CD14-positive monocyte (primary cell): ENCODE results near the gene PUS1. TPM values are rescaled to one million over a fixed set of nuclear protein-coding genes. Genes with fewer than 3 reads are reported as not detected.
"Not testable (repeated sequence)": the region's sequence is repeated elsewhere in the genome, so short reads cannot be mapped to it uniquely, and the experiment has no call there.

ENCODE experiments used
- DNase-seq, 3 donors: peaks; one replicate each; pipeline ENCODE4 v3.0.0-alpha.2; 2011 to 2022
- H2AFZ ChIP-seq: 2 replicates; pipeline ENCODE4 v1.6.0; 2012; ENCODE audit warnings: mild to moderate bottlenecking, low read depth, low read length, inconsistent platforms; ENCODE audit not compliant: insufficient read depth, poor library complexity, severe bottlenecking
- H3K27ac ChIP-seq, 2 donors: 1 replicate in 1 of 2; 2 replicates in 1 of 2; pipeline ENCODE4 v1.5.1; 2012 to 2013; ENCODE audit warnings: low read length in 2 of 2, control low read depth in 1 of 2, inconsistent platforms in 1 of 2, low read depth in 1 of 2, mild to moderate bottlenecking in 1 of 2
- H3K27me3 ChIP-seq, 2 donors: one replicate each; pipeline versions ENCODE4 v1.6.0 to v1.6.1; 2011 to 2013; ENCODE audit warnings: low read length in 2 of 2; ENCODE audit not compliant: control insufficient read depth in 2 of 2, insufficient read depth in 2 of 2
- H3K36me3 ChIP-seq, 2 donors: replicated peaks in 1 of 2; 1 replicate in 1 of 2; 2 replicates in 1 of 2; pipeline versions ENCODE4 v1.5.1 to v1.6.1; 2012 to 2013; ENCODE audit warnings: low read length in 2 of 2, control low read depth in 1 of 2, inconsistent platforms in 1 of 2, mild to moderate bottlenecking in 1 of 2; ENCODE audit not compliant: insufficient read depth in 2 of 2, control insufficient read depth in 1 of 2
- H3K4me1 ChIP-seq, 2 donors: 1 replicate in 1 of 2; 2 replicates in 1 of 2; pipeline versions ENCODE4 v1.5.1 to v1.6.1; 2012 to 2013; ENCODE audit warnings: low read length in 2 of 2, control low read depth in 1 of 2, inconsistent platforms in 1 of 2, mild to moderate bottlenecking in 1 of 2, moderate library complexity in 1 of 2; ENCODE audit not compliant: insufficient read depth in 2 of 2, control insufficient read depth in 1 of 2
- H3K4me2 ChIP-seq: replicated peaks from 2 replicates; pipeline ENCODE3; 2012; ENCODE audit warnings: low read length, moderate library complexity, mild to moderate bottlenecking; ENCODE audit not compliant: poor library complexity, severe bottlenecking; ENCODE audit errors: extremely low read depth
- H3K4me3 ChIP-seq, 3 experiments: fragments of 200-600 bp in 1 of 3; sonication (generic) in 1 of 3; replicated peaks in 1 of 3; 1 replicate in 2 of 3; 2 replicates in 1 of 3; pipeline ENCODE4 v1.5.1; 2011 to 2013; ENCODE audit warnings: low read length in 3 of 3, mild to moderate bottlenecking in 3 of 3, control low read depth in 2 of 3, low read depth in 2 of 3, inconsistent platforms in 1 of 3, moderate library complexity in 1 of 3
- H3K79me2 ChIP-seq: 2 replicates; pipeline ENCODE4 v1.6.0; 2012; ENCODE audit warnings: mild to moderate bottlenecking, control low read depth, inconsistent platforms, low read length, moderate library complexity; ENCODE audit not compliant: insufficient read depth
- H3K9ac ChIP-seq: 2 replicates; pipeline ENCODE4 v1.6.0; 2017; ENCODE audit warnings: low read length, mild to moderate bottlenecking; ENCODE audit not compliant: insufficient read depth, poor library complexity, severe bottlenecking
- H3K9me3 ChIP-seq, 2 donors: replicated peaks in 1 of 2; 1 replicate in 1 of 2; 2 replicates in 1 of 2; pipeline versions ENCODE4 v1.5.1 to v1.6.1; 2012 to 2013; ENCODE audit warnings: low read length in 2 of 2, control low read depth in 1 of 2; ENCODE audit not compliant: control insufficient read depth in 1 of 2, insufficient read depth in 1 of 2
- H4K20me1 ChIP-seq: 2 replicates; pipeline ENCODE4 v1.6.0; 2012; ENCODE audit warnings: mild to moderate bottlenecking, low read length, control low read depth, moderate library complexity; ENCODE audit not compliant: insufficient read depth
- H3K27ac Mint-ChIP-seq, 7 donors: one replicate each; pipeline ENCODE4 v1.8.0; 2020; ENCODE audit warnings: mild to moderate bottlenecking in 7 of 7, mixed read lengths in 7 of 7, moderate library complexity in 6 of 7, inconsistent platforms in 2 of 7
- H3K27me3 Mint-ChIP-seq, 3 donors: one replicate each; pipeline ENCODE4 v1.8.0; 2021 to 2022; ENCODE audit warnings: low read depth in 3 of 3, mild to moderate bottlenecking in 3 of 3, mixed read lengths in 3 of 3, moderate library complexity in 3 of 3, inconsistent platforms in 1 of 3
- H3K36me3 Mint-ChIP-seq, 2 donors: one replicate each; pipeline ENCODE4 v1.8.0; 2020; ENCODE audit warnings: mixed read lengths in 2 of 2, inconsistent platforms in 1 of 2, mild to moderate bottlenecking in 1 of 2
- H3K4me1 Mint-ChIP-seq: one replicate; pipeline ENCODE4 v1.8.0; 2020; ENCODE audit warnings: mild to moderate bottlenecking, mixed read lengths
- H3K4me3 Mint-ChIP-seq, 2 donors: one replicate each; pipeline ENCODE4 v1.8.0; 2020; ENCODE audit warnings: mild to moderate bottlenecking in 2 of 2, mixed read lengths in 2 of 2, moderate library complexity in 1 of 2
- H3K9me3 Mint-ChIP-seq, 7 donors: one replicate each; pipeline ENCODE4 v1.8.0; 2020 to 2022; ENCODE audit warnings: mixed read lengths in 7 of 7, mild to moderate bottlenecking in 6 of 7, moderate library complexity in 6 of 7, inconsistent platforms in 2 of 7
- WGBS: methylation state at CpG from one replicate; pipeline ENCODE4 v1.1.5; 2013; ENCODE audit warnings: missing lambda C conversion rate; ENCODE audit not compliant: insufficient coverage; 5-methylcytosine and 5-hydroxymethylcytosine counted together
- intact Hi-C, 2 donors: fragments of 100-400 bp; cut with micrococcal nuclease; formaldehyde crosslinking; loops; one replicate each; pipeline versions ENCODE4 v1.15.0 to v1.15.1; 2023
- polyA plus RNA-seq, 3 donors: library from polyadenylated mRNA; depleted of rRNA in 1 of 3; unstranded in 2 of 3; stranded (reverse) in 1 of 3; fragments of 300-500 nt in 2 of 3; fragments of >200 nt in 1 of 3; fragmentation: Illumina TruSeq in 2 of 3; gene quantifications; 1 replicate in 2 of 3; 2 replicates in 1 of 3; pipeline ENCODE4 v1.2.3, GENCODE V29; 2012 to 2021
- TF ChIP-seq, protein P1 (sequence below): fragments of 200-600 bp; IDR thresholded peaks from one replicate; pipeline ENCODE4 v1.8.0; 2022; ENCODE audit warnings: antibody characterized with exemption, mild to moderate bottlenecking

PUS1 gene
- polyA plus RNA-seq, 3 donors, result 5.1 to 30.9 (median 6.9) TPM

DNA sequence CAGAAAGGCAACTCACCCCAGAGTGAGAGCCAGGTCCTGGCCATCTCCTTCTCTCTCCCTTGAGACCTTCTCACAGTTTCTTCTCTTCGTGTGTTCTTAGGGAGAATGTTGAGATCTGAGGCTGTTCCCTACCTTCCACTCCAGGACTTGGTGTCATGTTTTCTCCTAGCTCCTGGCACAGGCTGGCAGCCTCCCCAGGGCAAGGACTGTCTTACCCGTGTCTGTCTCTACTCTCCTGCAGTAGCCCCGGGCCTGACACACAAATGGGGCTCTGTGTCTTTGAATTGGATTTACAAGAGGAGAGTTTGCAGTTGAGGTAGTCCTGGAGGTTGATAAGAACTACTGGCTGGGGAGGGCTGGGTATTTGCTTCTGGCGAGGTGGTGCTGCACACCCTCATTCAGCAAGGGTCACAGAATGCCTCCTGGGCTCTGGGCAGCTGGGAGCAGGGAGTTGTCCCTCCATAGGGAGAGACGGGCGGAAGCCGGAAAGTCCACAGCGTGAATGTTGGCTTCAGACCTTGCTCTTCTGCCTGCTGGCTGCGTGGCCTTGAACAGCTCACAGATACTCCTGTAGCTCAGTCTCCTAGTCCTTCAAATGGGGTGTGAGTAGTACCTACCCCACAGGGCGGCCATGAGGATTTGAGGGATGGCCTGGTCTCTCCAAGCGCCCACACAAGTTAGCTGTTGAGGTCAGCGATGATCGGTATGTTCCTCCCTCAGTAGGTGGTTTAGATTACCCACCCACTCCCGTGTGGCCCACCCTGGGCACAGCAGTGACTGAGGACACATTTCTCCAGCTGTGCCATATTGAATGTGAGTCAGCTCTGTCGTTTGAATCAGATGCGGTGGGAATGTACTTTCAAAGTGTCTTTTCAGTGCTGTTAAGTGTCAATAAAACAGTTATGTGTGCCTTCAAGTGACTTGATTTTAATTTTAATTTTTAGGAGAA lies 30.8 kb downstream of the PUS1 start:
- H3K27ac ChIP-seq, result no peak overlapping the region
- H3K27ac Mint-ChIP-seq, result peak overlapping the region in 2 of 7 donors; percentile 58 to 75
- TF ChIP-seq, protein P1, sequence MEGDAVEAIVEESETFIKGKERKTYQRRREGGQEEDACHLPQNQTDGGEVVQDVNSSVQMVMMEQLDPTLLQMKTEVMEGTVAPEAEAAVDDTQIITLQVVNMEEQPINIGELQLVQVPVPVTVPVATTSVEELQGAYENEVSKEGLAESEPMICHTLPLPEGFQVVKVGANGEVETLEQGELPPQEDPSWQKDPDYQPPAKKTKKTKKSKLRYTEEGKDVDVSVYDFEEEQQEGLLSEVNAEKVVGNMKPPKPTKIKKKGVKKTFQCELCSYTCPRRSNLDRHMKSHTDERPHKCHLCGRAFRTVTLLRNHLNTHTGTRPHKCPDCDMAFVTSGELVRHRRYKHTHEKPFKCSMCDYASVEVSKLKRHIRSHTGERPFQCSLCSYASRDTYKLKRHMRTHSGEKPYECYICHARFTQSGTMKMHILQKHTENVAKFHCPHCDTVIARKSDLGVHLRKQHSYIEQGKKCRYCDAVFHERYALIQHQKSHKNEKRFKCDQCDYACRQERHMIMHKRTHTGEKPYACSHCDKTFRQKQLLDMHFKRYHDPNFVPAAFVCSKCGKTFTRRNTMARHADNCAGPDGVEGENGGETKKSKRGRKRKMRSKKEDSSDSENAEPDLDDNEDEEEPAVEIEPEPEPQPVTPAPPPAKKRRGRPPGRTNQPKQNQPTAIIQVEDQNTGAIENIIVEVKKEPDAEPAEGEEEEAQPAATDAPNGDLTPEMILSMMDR, result no peak

DNA sequence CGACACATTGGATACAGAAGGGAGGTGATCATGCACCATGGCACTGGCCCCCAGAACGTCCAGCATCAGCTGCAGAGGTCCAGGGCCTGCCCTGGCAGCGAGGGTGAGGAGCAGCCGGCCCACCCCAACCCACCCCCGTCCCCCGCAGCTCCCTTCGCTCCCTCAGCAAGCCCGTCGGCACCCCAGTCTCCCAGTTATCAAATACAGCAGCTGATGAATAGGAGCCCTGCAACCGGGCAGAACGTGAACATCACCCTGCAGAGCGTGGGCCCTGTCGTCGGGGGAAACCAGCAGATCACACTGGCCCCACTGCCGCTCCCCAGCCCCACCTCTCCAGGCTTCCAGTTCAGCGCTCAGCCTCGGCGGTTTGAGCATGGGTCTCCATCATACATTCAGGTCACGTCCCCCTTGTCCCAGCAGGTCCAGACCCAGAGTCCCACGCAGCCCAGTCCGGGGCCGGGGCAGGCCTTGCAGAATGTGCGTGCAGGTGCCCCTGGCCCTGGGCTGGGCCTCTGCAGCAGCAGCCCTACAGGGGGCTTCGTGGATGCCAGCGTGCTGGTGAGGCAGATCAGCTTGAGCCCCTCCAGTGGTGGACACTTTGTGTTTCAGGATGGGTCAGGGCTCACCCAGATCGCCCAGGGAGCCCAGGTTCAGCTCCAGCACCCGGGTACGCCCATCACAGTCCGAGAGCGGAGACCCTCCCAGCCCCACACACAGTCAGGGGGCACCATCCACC lies 31.7 kb downstream of the PUS1 start:
- H3K4me2 ChIP-seq, H3K9me3 Mint-ChIP-seq, intact Hi-C loops, H3K9me3 ChIP-seq, H3K4me3 Mint-ChIP-seq, H3K9ac ChIP-seq, H3K4me3 ChIP-seq, H3K27me3 ChIP-seq, DNase-seq, H3K4me1 ChIP-seq, H2AFZ ChIP-seq, H3K27ac Mint-ChIP-seq, H3K27ac ChIP-seq, H3K27me3 Mint-ChIP-seq: not testable (repeated sequence)
- Mint-ChIP-seq H3K4me1 (peaks cover 16% of the 10 kb centered on the region), H3K36me3 (peaks cover 39 to 48% of the 10 kb centered on the region in 2 donors)
- H3K36me3 ChIP-seq, result peaks cover 21 to 59% of the 10 kb centered on the region in 2 donors
- H4K20me1 ChIP-seq, result peaks cover 84% of the 10 kb centered on the region
- WGBS, result 95% methylated on average over 5 of the region's 30 CpGs
- H3K79me2 ChIP-seq, result peaks cover 87% of the 10 kb centered on the region

More for the DNA sequence above, 30.8 kb downstream of the PUS1 start:
- Mint-ChIP-seq H3K27me3 (no peaks in the 10 kb centered on the region), H3K36me3 (peaks cover 31 to 40% of the 10 kb centered on the region in 2 donors), H3K9me3 (no peaks in the 10 kb centered on the region), H3K4me3 (no peak overlapping the region), H3K4me1 (peaks cover 20% of the 10 kb centered on the region)
- H3K4me1 ChIP-seq, result no peaks in the 10 kb centered on the region
- H3K4me2 ChIP-seq, result no peak overlapping the region
- H3K9ac ChIP-seq, result no peak overlapping the region
- H3K9me3 ChIP-seq, result no peaks in the 10 kb centered on the region
- no peaks in the 10 kb centered on the region for H3K27me3 ChIP-seq
- H4K20me1 ChIP-seq, result peaks cover 85% of the 10 kb centered on the region
- peaks cover 87% of the 10 kb centered on the region for H3K79me2 ChIP-seq
- WGBS, result 90% methylated on average over 12 of the region's 16 CpGs
- intact Hi-C loops, result loop anchor here (10.0 kb wide), 2 partner anchors 125 to 245 kb away; partner anchors contain the start of gene SFSWAP (in 1 of the 2)
- no peak overlapping the region for H2AFZ ChIP-seq
- peaks cover 21 to 54% of the 10 kb centered on the region in 2 donors for H3K36me3 ChIP-seq
- no peak overlapping the region for H3K4me3 ChIP-seq
- no peak for DNase-seq

DNA sequence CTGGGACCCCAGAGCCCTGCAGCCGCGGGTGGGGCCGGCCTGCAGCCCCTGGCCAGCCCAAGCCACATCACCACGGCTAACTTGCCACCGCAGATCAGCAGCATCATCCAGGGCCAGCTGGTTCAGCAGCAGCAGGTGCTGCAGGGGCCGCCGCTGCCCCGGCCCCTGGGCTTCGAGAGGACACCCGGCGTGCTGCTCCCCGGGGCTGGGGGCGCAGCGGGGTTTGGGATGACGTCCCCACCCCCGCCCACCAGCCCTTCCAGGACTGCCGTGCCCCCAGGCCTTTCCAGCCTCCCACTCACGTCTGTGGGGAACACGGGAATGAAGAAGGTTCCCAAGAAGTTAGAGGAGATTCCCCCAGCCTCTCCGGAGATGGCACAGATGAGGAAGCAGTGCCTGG lies 32.3 kb downstream of the PUS1 start:
- H3K27me3 ChIP-seq, H3K27me3 Mint-ChIP-seq, H3K9ac ChIP-seq, H3K4me1 ChIP-seq, DNase-seq, H3K4me3 Mint-ChIP-seq, H3K9me3 ChIP-seq, intact Hi-C loops, H2AFZ ChIP-seq, H3K4me2 ChIP-seq, H3K9me3 Mint-ChIP-seq, H3K27ac ChIP-seq, H3K4me3 ChIP-seq: not testable (repeated sequence)
- peaks cover 24 to 59% of the 10 kb centered on the region in 2 donors for H3K36me3 ChIP-seq
- peaks cover 87% of the 10 kb centered on the region for H3K79me2 ChIP-seq
- H4K20me1 ChIP-seq, result peaks cover 84% of the 10 kb centered on the region
- Mint-ChIP-seq H3K36me3 (peaks cover 41 to 53% of the 10 kb centered on the region in 2 donors), H3K27ac (peak overlapping the region in 1 of 7 donors; percentile 2), H3K4me1 (peaks cover 10% of the 10 kb centered on the region)
- WGBS, result no CpG with 5 or more reads among the region's 20 CpGs
